PC-9 (cell line): ENCODE data around the gene ALK. TPM values are rescaled to one million over a fixed set of nuclear protein-coding genes. Genes with fewer than 3 reads are reported as not detected.

Experiments used
- BruUV-seq: library from RNA; stranded (reverse); fragments of 400-500 nt; replicated peaks from 2 replicates; lab custom pipeline; 2021; lab: Mats Ljungman, UMichigan
- CTCF ChIA-PET: fragments of 300-600 bp; sonication (Branson Sonifier 250); formaldehyde crosslinking; loops from one replicate; lab custom pipeline; 2022; ENCODE audit warnings: antibody characterized with exemption; lab: Charles Lee
- POLR2A ChIA-PET: fragments of 300-600 bp; sonication (Branson Sonifier 250); formaldehyde crosslinking; loops from one replicate; lab custom pipeline; 2022; ENCODE audit warnings: antibody characterized with exemption; ENCODE audit not compliant: unreplicated experiment; lab: Charles Lee
- DNase-seq, 2 experiments: peaks; one replicate each; pipeline versions ENCODE4 v3.0.0 to v3.0.0-alpha.2; 2015 to 2022; ENCODE audit warnings: mixed read lengths in 1 of 2
- H2AFZ ChIP-seq: fragments of 200-600 bp; sonication (generic); 2 replicates; pipeline ENCODE4 v1.8.1; 2017; ENCODE audit warnings: antibody characterized with exemption
- H3F3A ChIP-seq: fragments of 200-600 bp; sonication (generic); 2 replicates; pipeline ENCODE4 v1.8.1; 2017; ENCODE audit warnings: antibody characterized with exemption, mild to moderate bottlenecking, low read depth; ENCODE audit not compliant: insufficient read depth
- H3K27ac ChIP-seq: fragments of 200-600 bp; sonication (generic); 2 replicates; pipeline ENCODE4 v1.6.1; 2016; ENCODE audit warnings: mixed run types
- H3K27me3 ChIP-seq: fragments of 200-600 bp; sonication (generic); 2 replicates; pipeline ENCODE4 v1.6.1; 2016; ENCODE audit warnings: low read depth, mixed run types; ENCODE audit not compliant: insufficient read depth
- H3K36me3 ChIP-seq: fragments of 200-600 bp; sonication (generic); 2 replicates; pipeline ENCODE4 v1.6.1; 2016; ENCODE audit warnings: low read depth, mixed run types
- H3K4me1 ChIP-seq: fragments of 200-600 bp; sonication (generic); replicated peaks from 2 replicates; pipeline ENCODE4 v1.6.1; 2016; ENCODE audit warnings: mixed run types; ENCODE audit not compliant: insufficient read depth
- H3K4me2 ChIP-seq: fragments of 200-600 bp; sonication (generic); 2 replicates; pipeline ENCODE4 v1.6.1; 2017; ENCODE audit warnings: mixed run types
- H3K4me3 ChIP-seq: fragments of 200-600 bp; sonication (generic); 2 replicates; pipeline ENCODE4 v1.6.1; 2016; ENCODE audit warnings: mixed run types
- H3K79me2 ChIP-seq: fragments of 200-600 bp; sonication (generic); 2 replicates; pipeline ENCODE4 v1.6.1; 2017; ENCODE audit warnings: low read depth, mixed run types
- H3K9me2 ChIP-seq: fragments of 200-600 bp; sonication (generic); 2 replicates; pipeline ENCODE4 v1.8.1; 2017; ENCODE audit warnings: mild to moderate bottlenecking; ENCODE audit not compliant: insufficient read depth
- H3K9me3 ChIP-seq: fragments of 200-600 bp; sonication (generic); 2 replicates; pipeline ENCODE4 v1.8.1; 2016; ENCODE audit warnings: low read depth; ENCODE audit not compliant: insufficient read depth
- H4K20me1 ChIP-seq: fragments of 200-600 bp; sonication (generic); 2 replicates; pipeline ENCODE4 v1.8.1; 2017; ENCODE audit not compliant: insufficient read depth
- CTCF ChIP-seq: fragments of 200-600 bp; sonication (generic); conservative IDR thresholded peaks from 2 replicates; pipeline ENCODE4 v1.6.1; 2017; ENCODE audit warnings: mixed run types, antibody characterized with exemption, mild to moderate bottlenecking, moderate library complexity
- EZH2 ChIP-seq: fragments of 200-600 bp; sonication (generic); IDR thresholded peaks from 2 replicates; pipeline ENCODE4 v1.8.0; 2017; ENCODE audit warnings: antibody characterized with exemption, low read depth
- intact Hi-C: fragments of 100-400 bp; cut with micrococcal nuclease; formaldehyde crosslinking; loops from one replicate; pipeline ENCODE4 v1.10.0; 2022; ENCODE audit not compliant: unreplicated experiment
- total RNA-seq: library from RNA; stranded (reverse); gene quantifications from 2 replicates; pipeline ENCODE4 v1.2.3, GENCODE V29; 2021

ALK gene
- total RNA-seq, 1 experiment from 2014 or later = not detected

GRCh38 chr2:29628862-29629261, 292.5 kb downstream of the ALK start:
- BruUV-seq = no TSS peak
- no peak for DNase-seq
- H3K27me3 ChIP-seq = peaks cover 45% of the 10 kb centered on the region
- no peak overlapping the region for H3K4me3 ChIP-seq
- H3K27ac ChIP-seq = no peak overlapping the region
- CTCF ChIA-PET = no interaction called here
- TF ChIP-seq CTCF = no peak
- TF ChIP-seq EZH2 = no peak
- no peaks in the 10 kb centered on the region for H3K79me2 ChIP-seq
- no peaks in the 10 kb centered on the region for H3K4me1 ChIP-seq
- H3K9me2 ChIP-seq = no peaks in the 10 kb centered on the region
- H4K20me1 ChIP-seq = 0 out of 2 replicates have a peak, but pooled peaks cover 6% of the 10 kb centered on the region
- H2AFZ ChIP-seq = no peak overlapping the region
- intact Hi-C loops = no loop called here
- no peaks in the 10 kb centered on the region for H3F3A ChIP-seq
- H3K4me2 ChIP-seq = no peak overlapping the region
- H3K9me3 ChIP-seq = no peaks in the 10 kb centered on the region
- POLR2A ChIA-PET = no interaction called here
- H3K36me3 ChIP-seq = no peaks in the 10 kb centered on the region

- no peak for TF ChIP-seq EZH2
- TF ChIP-seq CTCF = no peak
- no peak for DNase-seq
- ChIA-PET POLR2A (no interaction called here), CTCF (no interaction called here)
- peaks cover 49% of the 10 kb centered on the region for H3K27me3 ChIP-seq
- intact Hi-C loops = no loop called here
- no peaks in the 10 kb centered on the region for H3F3A ChIP-seq
- H4K20me1 ChIP-seq = 0 out of 2 replicates have a peak, but pooled peaks cover 6% of the 10 kb centered on the region
- H3K4me1 ChIP-seq = no peaks in the 10 kb centered on the region
- H3K9me3 ChIP-seq = no peaks in the 10 kb centered on the region
- no peak overlapping the region for H2AFZ ChIP-seq
- no peaks in the 10 kb centered on the region for H3K36me3 ChIP-seq
- BruUV-seq = no TSS peak
- no peak overlapping the region for H3K4me3 ChIP-seq
- H3K4me2 ChIP-seq = no peak overlapping the region
- no peak overlapping the region for H3K27ac ChIP-seq
- no peaks in the 10 kb centered on the region for H3K79me2 ChIP-seq
- no peaks in the 10 kb centered on the region for H3K9me2 ChIP-seq
Measured at GRCh38 chr2:29628108-29628745, 293.2 kb downstream of the ALK start.

- H3K27me3 ChIP-seq = peaks cover 57% of the 10 kb centered on the region
- CTCF ChIA-PET = no interaction called here
Measured at GRCh38 chr2:29627279-29627711, 294.1 kb downstream of the ALK start.

More at GRCh38 chr2:29627279-29627711, 294.1 kb downstream of the ALK start:
- H3K4me3 ChIP-seq = no peak overlapping the region
- no peaks in the 10 kb centered on the region for H3K79me2 ChIP-seq
- POLR2A ChIA-PET = no interaction called here
- DNase-seq = no peak
- no peak overlapping the region for H3K27ac ChIP-seq
- no peaks in the 10 kb centered on the region for H3K9me2 ChIP-seq
- H4K20me1 ChIP-seq = 0 out of 2 replicates have a peak, but pooled peaks cover 6% of the 10 kb centered on the region
- H3K4me1 ChIP-seq = no peaks in the 10 kb centered on the region
- no TSS peak for BruUV-seq
- H3K4me2 ChIP-seq = no peak overlapping the region
- no peaks in the 10 kb centered on the region for H3K9me3 ChIP-seq
- no peaks in the 10 kb centered on the region for H3K36me3 ChIP-seq
- no peaks in the 10 kb centered on the region for H3F3A ChIP-seq
- no peak overlapping the region for H2AFZ ChIP-seq
- intact Hi-C loops = no loop called here
- TF ChIP-seq EZH2 = no peak
